HepG2 (cell line): ENCODE results near the gene EGR1. TPM values are rescaled to one million over a fixed set of nuclear protein-coding genes. Genes with fewer than 3 reads are reported as not detected.
"Not testable (repeated sequence)": the region's sequence is repeated elsewhere in the genome, so short reads cannot be mapped to it uniquely, and the experiment has no call there.

Experiments
- FOSL2 ChIP-seq: sonication (generic); formaldehyde crosslinking; IDR thresholded peaks from 2 replicates; pipeline ENCODE4 v1.4.0; 2020; ENCODE audit warnings: missing genetic modification reagents
- FOXA1 ChIP-seq, 2 experiments: fragments of 450-650 bp in 1 of 2; sonication (generic) in 1 of 2; formaldehyde crosslinking in 1 of 2; IDR thresholded peaks; 2 replicates each; pipeline versions ENCODE4 v1.4.0 to v1.6.1; 2016 to 2020; ENCODE audit warnings: missing genetic modification reagents in 1 of 2
- KLF6 ChIP-seq: IDR thresholded peaks from 2 replicates; pipeline ENCODE4 v1.8.0; 2016; ENCODE audit warnings: missing biosample characterization, missing genetic modification reagents
- SKI ChIP-seq: fragments of 450-650 bp; IDR thresholded peaks from one replicate; pipeline ENCODE4 v1.6.1; 2018; ENCODE audit warnings: mild to moderate bottlenecking; ENCODE audit not compliant: partially characterized antibody
- TCF7 ChIP-seq: sonication (generic); IDR thresholded peaks from 2 replicates; pipeline ENCODE4 v1.6.1; 2016; ENCODE audit warnings: antibody characterized with exemption, low read depth
- THAP11 ChIP-seq: IDR thresholded peaks from 2 replicates; pipeline ENCODE4 v1.6.1; 2016; ENCODE audit warnings: missing biosample characterization, missing genetic modification reagents
- ZNF3 ChIP-seq: IDR thresholded peaks from 2 replicates; pipeline ENCODE4 v1.7.0; 2017; ENCODE audit warnings: inconsistent platforms
- polyA plus RNA-seq, 8 experiments: library from polyadenylated mRNA; depleted of rRNA in 3 of 8; stranded (reverse) in 7 of 8; unstranded in 1 of 8; fragments of >200 nt; fragmentation: Illumina TruSeq in 4 of 8; extraction: Trizol in 4 of 8; gene quantifications; 2 replicates each; pipeline versions ENCODE4 v1.2.1 to v1.2.3, GENCODE V29; 2011 to 2016; ENCODE audit warnings: low read depth in 4 of 8, missing spikeins in 1 of 8, mixed read lengths in 1 of 8; ENCODE audit not compliant: insufficient read depth in 1 of 8
- total RNA-seq, 5 experiments: library from RNA; depleted of rRNA; stranded (reverse); fragments of >200 nt; fragmentation: Illumina TruSeq; extraction: Trizol; gene quantifications; 2 replicates each; pipeline ENCODE4 v1.2.3, GENCODE V29; 2016; ENCODE audit warnings: low read depth in 1 of 5
- TF ChIP-seq, protein P1 (sequence below): sonication (generic); formaldehyde crosslinking; IDR thresholded peaks from 2 replicates; pipeline ENCODE4 v1.5.1; 2020; ENCODE audit warnings: mild to moderate bottlenecking, missing genetic modification reagents, borderline replicate concordance
- TF ChIP-seq, protein P2 (sequence below): IDR thresholded peaks from 2 replicates; pipeline ENCODE4 v1.4.0; 2020; ENCODE audit warnings: mild to moderate bottlenecking, missing genetic modification reagents
- TF ChIP-seq, protein P3 (sequence below): sonication (generic); formaldehyde crosslinking; IDR thresholded peaks from 2 replicates; pipeline ENCODE4 v1.4.0; 2020; ENCODE audit warnings: missing genetic modification reagents, borderline replicate concordance
- TF ChIP-seq, protein P4 (sequence below): sonication (generic); formaldehyde crosslinking; IDR thresholded peaks from 2 replicates; pipeline ENCODE4 v1.4.0; 2020; ENCODE audit warnings: missing genetic modification reagents
- TF ChIP-seq, protein P5 (sequence below): sonication (generic); formaldehyde crosslinking; IDR thresholded peaks from 2 replicates; pipeline ENCODE4 v1.8.0; 2022; ENCODE audit warnings: missing genetic modification reagents, mild to moderate bottlenecking, moderate library complexity, borderline replicate concordance

The EGR1 gene
- total and polyA plus RNA-seq, 2 of the 13 experiments (the other 11 are each of a cell fraction or from before 2014, with no cell fraction given), result 4.1 to 4.5 TPM

DNA sequence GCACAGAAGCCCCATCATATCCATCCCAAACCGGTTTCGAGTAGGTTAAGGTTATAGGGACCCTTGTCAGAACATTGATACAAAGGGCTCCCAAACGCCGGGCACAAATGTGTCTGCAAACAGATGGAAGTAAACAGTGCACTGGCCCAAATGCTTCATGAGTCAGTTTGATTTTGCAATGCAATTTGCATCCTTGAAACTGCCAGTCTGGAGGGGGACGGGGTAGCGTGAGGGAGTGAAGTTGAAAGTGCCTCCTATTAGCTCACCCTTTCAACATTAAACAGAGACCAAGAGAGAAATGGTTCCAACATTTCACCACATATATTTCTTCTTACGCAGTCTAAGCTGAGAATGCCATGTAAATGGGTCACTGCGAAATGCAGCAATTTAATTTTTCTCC is 42.2 kb downstream of the EGR1 start (continued):
- TF ChIP-seq, protein P1, sequence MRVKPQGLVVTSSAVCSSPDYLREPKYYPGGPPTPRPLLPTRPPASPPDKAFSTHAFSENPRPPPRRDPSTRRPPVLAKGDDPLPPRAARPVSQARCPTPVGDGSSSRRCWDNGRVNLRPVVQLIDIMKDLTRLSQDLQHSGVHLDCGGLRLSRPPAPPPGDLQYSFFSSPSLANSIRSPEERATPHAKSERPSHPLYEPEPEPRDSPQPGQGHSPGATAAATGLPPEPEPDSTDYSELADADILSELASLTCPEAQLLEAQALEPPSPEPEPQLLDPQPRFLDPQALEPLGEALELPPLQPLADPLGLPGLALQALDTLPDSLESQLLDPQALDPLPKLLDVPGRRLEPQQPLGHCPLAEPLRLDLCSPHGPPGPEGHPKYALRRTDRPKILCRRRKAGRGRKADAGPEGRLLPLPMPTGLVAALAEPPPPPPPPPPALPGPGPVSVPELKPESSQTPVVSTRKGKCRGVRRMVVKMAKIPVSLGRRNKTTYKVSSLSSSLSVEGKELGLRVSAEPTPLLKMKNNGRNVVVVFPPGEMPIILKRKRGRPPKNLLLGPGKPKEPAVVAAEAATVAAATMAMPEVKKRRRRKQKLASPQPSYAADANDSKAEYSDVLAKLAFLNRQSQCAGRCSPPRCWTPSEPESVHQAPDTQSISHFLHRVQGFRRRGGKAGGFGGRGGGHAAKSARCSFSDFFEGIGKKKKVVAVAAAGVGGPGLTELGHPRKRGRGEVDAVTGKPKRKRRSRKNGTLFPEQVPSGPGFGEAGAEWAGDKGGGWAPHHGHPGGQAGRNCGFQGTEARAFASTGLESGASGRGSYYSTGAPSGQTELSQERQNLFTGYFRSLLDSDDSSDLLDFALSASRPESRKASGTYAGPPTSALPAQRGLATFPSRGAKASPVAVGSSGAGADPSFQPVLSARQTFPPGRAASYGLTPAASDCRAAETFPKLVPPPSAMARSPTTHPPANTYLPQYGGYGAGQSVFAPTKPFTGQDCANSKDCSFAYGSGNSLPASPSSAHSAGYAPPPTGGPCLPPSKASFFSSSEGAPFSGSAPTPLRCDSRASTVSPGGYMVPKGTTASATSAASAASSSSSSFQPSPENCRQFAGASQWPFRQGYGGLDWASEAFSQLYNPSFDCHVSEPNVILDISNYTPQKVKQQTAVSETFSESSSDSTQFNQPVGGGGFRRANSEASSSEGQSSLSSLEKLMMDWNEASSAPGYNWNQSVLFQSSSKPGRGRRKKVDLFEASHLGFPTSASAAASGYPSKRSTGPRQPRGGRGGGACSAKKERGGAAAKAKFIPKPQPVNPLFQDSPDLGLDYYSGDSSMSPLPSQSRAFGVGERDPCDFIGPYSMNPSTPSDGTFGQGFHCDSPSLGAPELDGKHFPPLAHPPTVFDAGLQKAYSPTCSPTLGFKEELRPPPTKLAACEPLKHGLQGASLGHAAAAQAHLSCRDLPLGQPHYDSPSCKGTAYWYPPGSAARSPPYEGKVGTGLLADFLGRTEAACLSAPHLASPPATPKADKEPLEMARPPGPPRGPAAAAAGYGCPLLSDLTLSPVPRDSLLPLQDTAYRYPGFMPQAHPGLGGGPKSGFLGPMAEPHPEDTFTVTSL (CRISPR knock-in tag), result peak; percentile 48; the same call in 1 of the 2 replicates
- not testable (repeated sequence) for TF ChIP-seq FOXA1 (IDR thresholded peaks at IDR 0.05)
- TF ChIP-seq FOXA1 (CRISPR knock-in tag; IDR thresholded peaks at IDR 0.05) (peak; percentile 64), KLF6 (CRISPR knock-in tag) (peak; percentile 52; the same call in 1 of the 2 replicates), FOSL2 (peak; percentile 97), THAP11 (CRISPR knock-in tag) (peak; percentile 24; the same call in 1 of the 2 replicates), SKI (peak; percentile 65), TCF7 (peak; percentile 46), ZNF3 (peak; percentile 78)
- TF ChIP-seq, protein P2, sequence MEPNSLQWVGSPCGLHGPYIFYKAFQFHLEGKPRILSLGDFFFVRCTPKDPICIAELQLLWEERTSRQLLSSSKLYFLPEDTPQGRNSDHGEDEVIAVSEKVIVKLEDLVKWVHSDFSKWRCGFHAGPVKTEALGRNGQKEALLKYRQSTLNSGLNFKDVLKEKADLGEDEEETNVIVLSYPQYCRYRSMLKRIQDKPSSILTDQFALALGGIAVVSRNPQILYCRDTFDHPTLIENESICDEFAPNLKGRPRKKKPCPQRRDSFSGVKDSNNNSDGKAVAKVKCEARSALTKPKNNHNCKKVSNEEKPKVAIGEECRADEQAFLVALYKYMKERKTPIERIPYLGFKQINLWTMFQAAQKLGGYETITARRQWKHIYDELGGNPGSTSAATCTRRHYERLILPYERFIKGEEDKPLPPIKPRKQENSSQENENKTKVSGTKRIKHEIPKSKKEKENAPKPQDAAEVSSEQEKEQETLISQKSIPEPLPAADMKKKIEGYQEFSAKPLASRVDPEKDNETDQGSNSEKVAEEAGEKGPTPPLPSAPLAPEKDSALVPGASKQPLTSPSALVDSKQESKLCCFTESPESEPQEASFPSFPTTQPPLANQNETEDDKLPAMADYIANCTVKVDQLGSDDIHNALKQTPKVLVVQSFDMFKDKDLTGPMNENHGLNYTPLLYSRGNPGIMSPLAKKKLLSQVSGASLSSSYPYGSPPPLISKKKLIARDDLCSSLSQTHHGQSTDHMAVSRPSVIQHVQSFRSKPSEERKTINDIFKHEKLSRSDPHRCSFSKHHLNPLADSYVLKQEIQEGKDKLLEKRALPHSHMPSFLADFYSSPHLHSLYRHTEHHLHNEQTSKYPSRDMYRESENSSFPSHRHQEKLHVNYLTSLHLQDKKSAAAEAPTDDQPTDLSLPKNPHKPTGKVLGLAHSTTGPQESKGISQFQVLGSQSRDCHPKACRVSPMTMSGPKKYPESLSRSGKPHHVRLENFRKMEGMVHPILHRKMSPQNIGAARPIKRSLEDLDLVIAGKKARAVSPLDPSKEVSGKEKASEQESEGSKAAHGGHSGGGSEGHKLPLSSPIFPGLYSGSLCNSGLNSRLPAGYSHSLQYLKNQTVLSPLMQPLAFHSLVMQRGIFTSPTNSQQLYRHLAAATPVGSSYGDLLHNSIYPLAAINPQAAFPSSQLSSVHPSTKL (CRISPR knock-in tag), result peak; percentile 85
- TF ChIP-seq, protein P3, sequence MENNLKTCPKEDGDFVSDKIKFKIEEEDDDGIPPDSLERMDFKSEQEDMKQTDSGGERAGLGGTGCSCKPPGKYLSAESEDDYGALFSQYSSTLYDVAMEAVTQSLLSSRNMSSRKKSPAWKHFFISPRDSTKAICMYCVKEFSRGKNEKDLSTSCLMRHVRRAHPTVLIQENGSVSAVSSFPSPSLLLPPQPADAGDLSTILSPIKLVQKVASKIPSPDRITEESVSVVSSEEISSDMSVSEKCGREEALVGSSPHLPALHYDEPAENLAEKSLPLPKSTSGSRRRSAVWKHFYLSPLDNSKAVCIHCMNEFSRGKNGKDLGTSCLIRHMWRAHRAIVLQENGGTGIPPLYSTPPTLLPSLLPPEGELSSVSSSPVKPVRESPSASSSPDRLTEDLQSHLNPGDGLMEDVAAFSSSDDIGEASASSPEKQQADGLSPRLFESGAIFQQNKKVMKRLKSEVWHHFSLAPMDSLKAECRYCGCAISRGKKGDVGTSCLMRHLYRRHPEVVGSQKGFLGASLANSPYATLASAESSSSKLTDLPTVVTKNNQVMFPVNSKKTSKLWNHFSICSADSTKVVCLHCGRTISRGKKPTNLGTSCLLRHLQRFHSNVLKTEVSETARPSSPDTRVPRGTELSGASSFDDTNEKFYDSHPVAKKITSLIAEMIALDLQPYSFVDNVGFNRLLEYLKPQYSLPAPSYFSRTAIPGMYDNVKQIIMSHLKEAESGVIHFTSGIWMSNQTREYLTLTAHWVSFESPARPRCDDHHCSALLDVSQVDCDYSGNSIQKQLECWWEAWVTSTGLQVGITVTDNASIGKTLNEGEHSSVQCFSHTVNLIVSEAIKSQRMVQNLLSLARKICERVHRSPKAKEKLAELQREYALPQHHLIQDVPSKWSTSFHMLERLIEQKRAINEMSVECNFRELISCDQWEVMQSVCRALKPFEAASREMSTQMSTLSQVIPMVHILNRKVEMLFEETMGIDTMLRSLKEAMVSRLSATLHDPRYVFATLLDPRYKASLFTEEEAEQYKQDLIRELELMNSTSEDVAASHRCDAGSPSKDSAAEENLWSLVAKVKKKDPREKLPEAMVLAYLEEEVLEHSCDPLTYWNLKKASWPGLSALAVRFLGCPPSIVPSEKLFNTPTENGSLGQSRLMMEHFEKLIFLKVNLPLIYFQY (CRISPR knock-in tag), result peak; percentile 83; the same call in 1 of the 2 replicates
- TF ChIP-seq, protein P4, sequence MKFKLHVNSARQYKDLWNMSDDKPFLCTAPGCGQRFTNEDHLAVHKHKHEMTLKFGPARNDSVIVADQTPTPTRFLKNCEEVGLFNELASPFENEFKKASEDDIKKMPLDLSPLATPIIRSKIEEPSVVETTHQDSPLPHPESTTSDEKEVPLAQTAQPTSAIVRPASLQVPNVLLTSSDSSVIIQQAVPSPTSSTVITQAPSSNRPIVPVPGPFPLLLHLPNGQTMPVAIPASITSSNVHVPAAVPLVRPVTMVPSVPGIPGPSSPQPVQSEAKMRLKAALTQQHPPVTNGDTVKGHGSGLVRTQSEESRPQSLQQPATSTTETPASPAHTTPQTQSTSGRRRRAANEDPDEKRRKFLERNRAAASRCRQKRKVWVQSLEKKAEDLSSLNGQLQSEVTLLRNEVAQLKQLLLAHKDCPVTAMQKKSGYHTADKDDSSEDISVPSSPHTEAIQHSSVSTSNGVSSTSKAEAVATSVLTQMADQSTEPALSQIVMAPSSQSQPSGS (CRISPR knock-in tag), result 0 out of 2 replicates have a peak, but pooled peaks have one; percentile 43
- TF ChIP-seq, protein P5, sequence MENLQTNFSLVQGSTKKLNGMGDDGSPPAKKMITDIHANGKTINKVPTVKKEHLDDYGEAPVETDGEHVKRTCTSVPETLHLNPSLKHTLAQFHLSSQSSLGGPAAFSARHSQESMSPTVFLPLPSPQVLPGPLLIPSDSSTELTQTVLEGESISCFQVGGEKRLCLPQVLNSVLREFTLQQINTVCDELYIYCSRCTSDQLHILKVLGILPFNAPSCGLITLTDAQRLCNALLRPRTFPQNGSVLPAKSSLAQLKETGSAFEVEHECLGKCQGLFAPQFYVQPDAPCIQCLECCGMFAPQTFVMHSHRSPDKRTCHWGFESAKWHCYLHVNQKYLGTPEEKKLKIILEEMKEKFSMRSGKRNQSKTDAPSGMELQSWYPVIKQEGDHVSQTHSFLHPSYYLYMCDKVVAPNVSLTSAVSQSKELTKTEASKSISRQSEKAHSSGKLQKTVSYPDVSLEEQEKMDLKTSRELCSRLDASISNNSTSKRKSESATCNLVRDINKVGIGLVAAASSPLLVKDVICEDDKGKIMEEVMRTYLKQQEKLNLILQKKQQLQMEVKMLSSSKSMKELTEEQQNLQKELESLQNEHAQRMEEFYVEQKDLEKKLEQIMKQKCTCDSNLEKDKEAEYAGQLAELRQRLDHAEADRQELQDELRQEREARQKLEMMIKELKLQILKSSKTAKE (CRISPR knock-in tag), result peak; percentile 30; the same call in 1 of the 2 replicates
